NCI-H774 (cell line): ENCODE measurements around the gene POLR2I.
"Not testable (repeated sequence)": the region's sequence is repeated elsewhere in the genome, so short reads cannot be mapped to it uniquely, and the experiment has no call there.

Experiments
- DNase-seq: peaks from one replicate; lab custom pipeline; 2025; lab: John Stamatoyannopoulos, UW

Gene POLR2I

DNA sequence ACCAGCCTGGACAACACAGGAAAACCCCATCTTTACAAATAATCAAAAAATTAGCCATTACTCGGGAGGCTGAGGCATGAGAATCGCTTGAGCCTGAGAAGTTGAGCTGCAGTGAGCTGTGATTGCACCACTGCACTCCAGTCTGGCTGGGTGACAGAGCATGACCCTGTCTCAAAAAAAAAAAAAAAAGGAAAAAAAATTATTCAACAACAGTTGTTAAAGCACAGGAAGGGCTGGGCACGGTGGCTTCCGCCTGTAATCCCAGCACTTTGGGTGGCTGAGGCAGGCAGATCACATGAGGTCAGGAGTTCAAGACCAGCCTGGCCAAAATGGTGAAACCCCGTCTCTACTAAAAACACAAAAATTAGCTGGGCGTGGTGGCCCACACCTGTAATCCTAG is 16.5 kb upstream of the POLR2I start:
- DNase-seq, result not testable (repeated sequence)

- DNase-seq, result no peak
These were observed 13.7 kb upstream of the POLR2I start for GRCh38 chr19:36128392-36128736.

DNA sequence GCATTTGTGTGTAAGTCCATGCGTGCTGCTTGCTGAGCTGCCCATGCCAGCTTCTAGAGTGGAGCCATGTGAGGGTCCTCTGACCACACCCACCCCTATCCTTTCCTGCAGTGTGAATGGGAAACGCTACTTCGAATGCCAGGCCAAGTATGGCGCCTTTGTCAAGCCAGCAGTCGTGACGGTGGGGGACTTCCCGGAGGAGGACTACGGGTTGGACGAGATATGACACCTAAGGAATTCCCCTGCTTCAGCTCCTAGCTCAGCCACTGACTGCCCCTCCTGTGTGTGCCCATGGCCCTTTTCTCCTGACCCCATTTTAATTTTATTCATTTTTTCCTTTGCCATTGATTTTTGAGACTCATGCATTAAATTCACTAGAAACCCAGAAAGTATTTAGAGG is 10.9 kb upstream of the POLR2I start:
- DNase-seq, result no peak

DNA sequence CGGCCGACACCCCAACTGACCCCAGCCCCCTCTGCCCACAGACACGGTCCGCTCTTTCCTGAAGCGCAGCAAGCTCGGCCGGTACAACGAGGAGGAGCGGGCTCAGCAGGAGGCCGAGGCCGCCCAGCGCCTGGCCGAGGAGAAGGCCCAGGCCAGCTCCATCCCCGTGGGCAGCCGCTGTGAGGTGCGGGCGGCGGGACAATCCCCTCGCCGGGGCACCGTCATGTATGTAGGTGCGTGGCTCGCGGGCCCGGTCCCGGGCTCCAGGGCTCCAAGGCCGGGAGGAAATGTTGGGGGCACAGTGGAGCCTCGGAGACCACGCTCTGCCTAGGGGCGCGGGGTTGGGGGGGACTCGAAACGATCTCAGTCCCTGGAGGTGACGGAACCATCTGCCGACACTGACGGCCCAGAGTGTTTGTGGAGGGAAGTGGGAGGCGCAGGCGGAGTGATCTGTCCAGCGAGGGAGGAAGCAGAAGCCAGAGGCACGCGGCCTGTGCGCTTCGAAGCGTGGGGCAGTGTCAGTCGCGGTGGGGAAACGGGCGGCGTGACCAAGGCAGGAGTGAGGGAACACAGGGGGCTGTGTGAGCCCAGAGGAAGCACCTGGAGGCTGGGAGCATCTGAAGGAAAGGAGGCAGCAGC is 6.9 kb upstream of the POLR2I start:
- DNase-seq, result no peak

DNA sequence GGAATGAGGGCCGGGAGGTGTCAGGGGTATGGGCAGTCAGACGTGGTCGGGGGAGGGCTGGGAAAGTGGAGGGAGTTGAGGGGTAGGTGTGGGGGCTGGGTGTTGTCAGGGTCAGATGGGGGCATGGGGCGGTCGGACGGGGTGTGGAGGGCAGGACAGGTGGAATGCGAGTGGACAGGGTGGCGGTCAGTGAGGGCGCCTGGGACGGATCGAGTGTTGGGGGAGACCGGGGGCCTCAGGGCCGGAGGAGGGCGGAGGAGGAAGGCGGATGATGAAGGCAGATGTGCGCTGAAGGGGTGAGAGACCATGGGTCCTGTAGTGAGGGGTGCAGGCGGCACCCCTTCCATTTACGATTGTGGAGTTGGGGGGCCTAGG is 6.3 kb upstream of the POLR2I start:
- DNase-seq, result no peak

DNA sequence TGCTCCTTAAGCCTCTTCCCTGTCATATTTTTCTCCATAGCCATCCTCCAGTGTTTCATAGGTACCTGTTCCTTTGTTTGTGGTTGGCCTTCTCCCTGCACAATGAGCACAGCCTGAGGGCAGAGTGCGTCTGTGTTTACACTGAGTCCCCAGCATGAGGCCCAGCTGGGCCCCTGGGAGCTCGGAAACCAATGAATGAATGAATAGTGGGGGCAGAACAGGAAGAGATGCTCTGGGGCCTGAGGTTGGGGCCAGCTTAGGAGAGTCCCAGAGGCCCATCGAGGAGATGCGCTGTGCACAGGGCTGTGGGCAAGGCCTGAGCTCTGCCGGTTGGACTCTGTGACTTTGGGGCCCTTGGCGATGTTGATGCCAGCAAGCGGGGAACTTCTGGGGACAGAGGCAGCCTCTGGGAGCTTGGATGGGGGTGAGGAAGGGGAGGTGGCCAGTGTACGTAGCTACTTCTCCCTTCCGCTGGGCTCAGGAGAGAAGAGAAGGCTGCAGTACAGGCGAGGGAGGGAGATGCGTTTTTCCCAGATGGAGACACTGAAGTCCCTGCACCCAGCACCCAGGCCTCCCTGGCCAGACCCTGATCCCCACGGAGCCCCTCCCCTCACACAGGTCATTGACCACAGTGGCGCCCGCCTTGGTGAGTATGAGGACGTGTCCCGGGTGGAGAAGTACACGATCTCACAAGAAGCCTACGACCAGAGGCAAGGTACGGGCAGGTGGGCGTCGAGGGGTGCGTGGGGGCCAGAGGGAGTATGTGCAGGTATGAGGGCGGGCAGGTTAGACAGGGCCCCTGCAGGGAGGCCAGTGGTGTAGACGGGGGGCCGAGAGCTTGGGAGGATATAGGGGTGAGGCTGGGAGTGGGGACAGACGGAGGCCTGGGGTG is 5.7 kb upstream of the POLR2I start:
- no peak for DNase-seq

GRCh38 chr19:36116344-36116637 is 1.6 kb upstream of the POLR2I start:
- no peak for DNase-seq

DNA sequence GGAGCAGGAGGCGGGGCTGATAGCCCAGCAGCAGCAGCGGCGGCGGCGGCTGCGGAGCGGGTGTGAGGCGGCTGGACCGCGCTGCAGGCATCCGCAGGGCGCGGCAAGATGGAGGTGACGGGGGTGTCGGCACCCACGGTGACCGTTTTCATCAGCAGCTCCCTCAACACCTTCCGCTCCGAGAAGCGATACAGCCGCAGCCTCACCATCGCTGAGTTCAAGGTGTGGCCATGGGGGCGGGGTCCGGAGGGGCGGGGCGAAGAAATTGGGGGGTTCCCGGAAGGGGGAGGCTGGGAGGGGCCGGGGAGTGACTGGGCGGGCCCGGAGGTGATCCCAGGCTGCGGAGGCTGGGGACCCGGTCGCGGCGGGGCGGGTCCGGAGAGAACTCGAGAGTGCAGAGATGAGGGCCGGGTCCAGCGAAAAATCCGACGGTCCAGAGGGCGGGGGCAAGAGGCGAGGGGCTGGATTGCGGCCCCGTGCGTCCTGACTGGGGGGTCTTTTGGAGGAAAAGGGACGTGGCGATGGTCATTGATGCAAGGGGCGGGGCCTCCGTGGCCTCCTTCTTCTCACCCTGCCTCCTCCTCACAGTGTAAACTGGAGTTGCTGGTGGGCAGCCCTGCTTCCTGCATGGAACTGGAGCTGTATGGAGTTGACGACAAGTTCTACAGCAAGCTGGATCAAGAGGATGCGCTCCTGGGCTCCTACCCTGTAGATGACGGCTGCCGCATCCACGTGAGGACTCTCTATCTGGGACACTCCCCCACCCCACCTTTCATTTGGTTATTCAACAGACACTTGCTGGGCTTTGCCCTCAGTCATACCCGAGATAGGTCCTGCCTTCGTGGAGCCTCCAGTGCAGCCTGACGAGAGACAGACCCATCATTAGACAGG is 1.0 kb upstream of the POLR2I start, which contains the start of gene TBCB:
Gene TBCB, plus strand, starts transcription at position 16 of the 891 bp plus-strand sequence. Its CDS starts 93 bp downstream, at position 109.
- peak; percentile 79 for DNase-seq

DNA sequence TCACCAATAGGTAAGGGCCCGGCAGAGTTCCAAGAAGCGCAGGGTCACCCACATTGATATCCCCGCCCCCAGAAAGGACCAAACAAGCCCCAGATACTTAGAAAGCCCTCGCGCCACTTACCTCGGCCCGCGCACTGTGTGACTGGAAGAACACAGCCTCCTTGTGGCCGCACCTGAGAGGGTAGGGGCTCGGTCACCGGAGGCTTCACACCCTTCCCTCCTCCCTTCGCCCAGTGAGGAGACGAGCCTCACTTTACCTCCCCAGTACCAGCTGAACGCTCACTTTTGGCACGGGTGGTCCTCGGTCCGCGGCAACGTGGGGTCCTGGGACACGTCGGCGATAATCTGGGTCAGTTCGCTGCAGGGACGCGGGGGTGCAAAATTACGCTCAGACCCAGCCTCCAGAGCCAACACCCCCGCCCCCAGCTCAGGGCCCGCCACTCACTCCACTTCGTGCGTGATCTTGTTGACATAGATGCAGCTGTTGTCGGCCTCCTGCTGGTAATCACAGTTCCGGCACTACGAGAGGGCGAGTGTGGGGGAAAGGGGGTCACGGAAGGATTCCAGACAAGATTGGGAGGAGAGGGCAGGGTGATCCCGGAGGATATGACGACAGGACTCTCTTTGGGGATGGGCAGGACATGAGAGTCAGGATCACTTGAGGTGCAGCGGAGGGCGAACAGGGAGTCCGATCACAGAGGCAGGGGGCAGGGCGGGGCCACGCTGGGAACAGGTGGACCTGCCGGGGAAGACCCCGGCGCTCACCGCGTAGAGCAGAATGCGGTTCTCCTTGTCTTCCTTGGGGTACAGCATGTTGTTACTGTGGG is 568 bp downstream of the POLR2I start:
- no peak for DNase-seq

- DNase-seq, result no peak
These were observed 1.2 kb downstream of the POLR2I start for GRCh38 chr19:36113425-36113824.

GRCh38 chr19:36112678-36113077 is 2.0 kb downstream of the POLR2I start:
- DNase-seq, result no peak

GRCh38 chr19:36111200-36111539 is 3.5 kb downstream of the POLR2I start:
- no peak for DNase-seq

DNA sequence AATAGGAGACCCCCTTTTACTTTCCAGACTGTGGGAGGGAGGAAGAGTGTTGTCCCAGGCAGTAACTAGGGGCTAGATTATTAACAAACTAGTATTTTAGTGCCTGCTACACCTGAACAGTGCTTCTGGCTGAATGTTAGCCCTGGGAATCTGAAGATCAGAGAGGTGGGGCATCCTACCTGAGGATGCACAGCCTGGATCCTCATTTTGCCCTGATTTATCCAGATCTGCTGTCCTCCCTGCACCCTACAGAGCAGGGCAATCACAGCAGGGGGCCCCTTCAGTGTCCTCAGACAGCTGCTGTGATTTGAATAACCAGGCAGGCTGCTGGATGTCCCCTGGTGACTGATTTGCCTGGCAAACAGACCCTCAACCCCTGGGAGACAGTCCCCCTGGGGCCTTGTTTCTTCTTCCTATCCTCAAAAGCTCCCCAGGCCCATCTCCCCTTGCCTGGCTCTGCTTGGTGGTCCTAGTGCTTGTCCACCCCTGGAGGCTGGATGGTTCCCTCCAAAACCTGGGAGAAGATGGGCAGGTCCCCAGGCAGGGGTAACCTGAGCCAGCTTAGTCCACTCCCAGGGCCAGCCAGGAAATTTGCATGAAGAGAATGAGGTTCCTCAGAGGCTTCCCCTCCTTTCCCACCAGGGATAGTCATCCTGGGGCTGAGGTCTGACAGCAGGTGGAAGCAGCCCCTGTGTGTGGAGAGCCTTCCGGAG is 4.0 kb downstream of the POLR2I start, which contains the start of gene OVOL3:
Gene OVOL3, plus strand, starts transcription at position 657 of the 713 bp plus-strand sequence. CDS start 60 bp downstream, outside the sequence.
- DNase-seq, result no peak

- DNase-seq, result no peak
These were observed 6.0 kb downstream of the POLR2I start for GRCh38 chr19:36108684-36109083.

DNA sequence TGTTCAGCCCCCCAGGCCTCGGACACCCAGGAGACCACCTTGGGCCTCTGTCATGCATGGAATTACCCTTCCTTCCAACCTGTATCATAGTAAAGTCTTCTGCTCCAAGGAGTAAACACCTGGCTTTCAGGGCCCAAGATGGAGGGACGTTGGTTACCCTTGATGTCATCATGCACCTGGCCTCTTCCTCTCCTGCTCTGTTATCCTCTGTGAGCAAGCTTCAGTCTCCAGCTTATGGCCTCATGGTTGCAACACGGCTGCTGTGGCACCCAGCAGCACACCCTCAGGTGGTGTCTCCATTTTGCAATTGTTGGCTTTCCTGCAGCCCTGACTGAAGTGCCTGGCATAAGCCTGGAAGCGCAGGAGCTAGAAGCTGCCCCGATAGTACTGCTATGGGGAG is 7.7 kb downstream of the POLR2I start:
- no peak for DNase-seq

DNA sequence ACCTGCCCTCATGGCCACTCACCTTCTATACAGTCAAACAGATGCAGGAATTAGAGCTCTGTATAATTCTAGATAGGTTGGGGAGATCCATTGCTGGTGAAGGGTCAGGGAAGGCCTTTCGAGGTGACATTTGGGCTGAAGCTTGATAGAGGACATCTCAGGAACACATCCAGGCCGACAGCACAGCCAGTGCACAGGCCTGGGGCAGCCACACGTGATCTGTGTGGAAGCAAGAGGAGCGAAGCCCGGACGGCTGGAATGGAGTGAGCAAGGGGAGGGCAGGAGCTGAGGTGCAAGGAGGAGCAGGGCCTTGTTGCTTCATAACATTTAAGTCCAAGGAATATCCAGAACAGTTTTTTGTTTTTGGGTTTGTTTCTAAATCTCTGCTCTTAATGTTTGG is 8.2 kb downstream of the POLR2I start:
- DNase-seq, result no peak

- DNase-seq, result no peak
These were observed 10.7 kb downstream of the POLR2I start for GRCh38 chr19:36103842-36104552.

DNA sequence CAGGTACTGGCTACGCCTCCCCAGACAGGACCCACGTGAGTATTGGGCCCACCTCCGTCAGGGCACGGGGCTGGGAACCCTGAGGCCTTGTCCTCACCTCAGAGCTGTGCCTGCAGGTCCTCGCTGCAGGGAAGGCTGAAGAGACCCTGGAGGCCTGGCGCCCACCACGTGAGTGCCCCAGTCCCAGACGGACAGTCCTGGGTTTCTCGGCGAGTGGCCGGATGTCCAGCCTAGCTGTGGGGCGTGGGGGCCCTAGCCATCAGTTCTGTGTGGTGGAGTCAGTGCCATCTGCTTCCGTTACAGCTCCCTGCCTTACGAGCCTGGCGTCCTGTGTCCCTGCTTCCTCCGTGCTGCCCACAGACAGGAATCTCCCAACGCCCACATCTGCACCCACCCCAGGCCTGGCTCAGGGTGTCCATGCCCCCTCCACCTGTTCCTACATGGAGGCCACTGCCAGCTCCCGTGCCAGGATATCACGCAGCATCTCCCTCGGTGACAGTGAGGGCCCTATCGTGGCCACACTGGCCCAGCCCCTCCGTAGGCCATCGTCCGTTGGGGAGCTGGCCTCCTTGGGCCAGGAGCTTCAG is 11.5 kb downstream of the POLR2I start:
- no peak for DNase-seq

DNA sequence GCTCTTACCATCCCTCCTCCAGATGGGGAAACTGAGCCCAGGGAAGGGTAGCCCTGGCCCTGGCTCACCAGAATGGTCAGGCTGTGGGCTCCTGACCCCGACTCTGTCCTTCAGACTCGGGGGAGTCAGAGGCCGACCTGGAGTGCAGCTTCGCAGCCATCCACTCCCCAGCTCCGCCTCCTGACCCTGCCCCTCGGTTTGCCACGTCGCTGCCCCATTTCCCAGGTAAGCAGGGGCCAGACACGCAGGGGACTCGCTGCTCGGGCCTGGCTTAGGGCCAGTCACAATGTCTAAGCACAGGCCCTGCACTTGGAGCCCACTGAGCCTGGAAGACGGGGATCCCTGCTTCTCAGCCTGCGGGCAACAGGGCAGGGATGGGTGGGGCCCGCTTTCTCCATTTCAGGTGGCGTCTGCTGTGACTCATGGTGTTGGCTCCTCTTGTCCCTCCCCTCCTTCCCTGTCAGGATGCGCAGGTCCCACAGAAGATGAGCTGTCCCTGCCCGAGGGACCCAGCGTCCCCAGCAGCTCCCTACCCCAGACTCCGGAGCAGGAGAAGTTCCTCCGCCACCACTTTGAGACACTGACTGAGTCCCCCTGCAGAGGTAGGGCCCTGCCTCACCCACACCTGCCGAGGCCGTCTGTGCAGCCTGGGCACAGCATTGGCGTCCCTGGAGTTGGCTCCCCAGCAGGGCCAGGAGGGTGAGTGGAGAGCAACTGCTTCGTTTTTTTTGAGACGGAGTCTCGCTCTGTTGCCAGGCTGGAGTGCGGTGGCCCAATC is 12.9 kb downstream of the POLR2I start:
- DNase-seq, result no peak
